Fibroblast of pulmonary artery (primary cell): ENCODE results near the gene IL2RA.

ENCODE experiments used
- DNase-seq: peaks from one replicate; pipeline ENCODE4 v3.0.0-alpha.2; 2010; ENCODE audit warnings: low read depth
- H3K4me3 ChIP-seq: replicated peaks from 2 replicates; pipeline ENCODE4 v1.5.1; 2011; ENCODE audit warnings: low read depth, mild to moderate bottlenecking, control low read depth, low read length, moderate library complexity
- CTCF ChIP-seq: IDR thresholded peaks from 2 replicates; pipeline ENCODE4 v1.5.1; 2011; ENCODE audit warnings: mild to moderate bottlenecking, control low read depth, low read length, inconsistent platforms; ENCODE audit errors: missing control alignments

Gene IL2RA

GRCh38 chr10:6102128-6102527 lies 40.0 kb upstream of the IL2RA start:
- no peak overlapping the region for H3K4me3 ChIP-seq
- no peak for TF ChIP-seq CTCF
- no peak for DNase-seq

- no peak for DNase-seq
- no peak overlapping the region for H3K4me3 ChIP-seq
- no peak for TF ChIP-seq CTCF
These were observed 39.0 kb upstream of the IL2RA start for GRCh38 chr10:6101181-6101580.

- H3K4me3 ChIP-seq = no peak overlapping the region
- no peak for TF ChIP-seq CTCF
- DNase-seq = no peak
These were observed 38.2 kb upstream of the IL2RA start for GRCh38 chr10:6100370-6100769.

- no peak overlapping the region for H3K4me3 ChIP-seq
- TF ChIP-seq CTCF = no peak
- no peak for DNase-seq
These were observed 36.0 kb upstream of the IL2RA start for GRCh38 chr10:6098156-6098555.

- no peak for DNase-seq
- no peak for TF ChIP-seq CTCF
- H3K4me3 ChIP-seq = no peak overlapping the region
These were observed 34.9 kb upstream of the IL2RA start for GRCh38 chr10:6097063-6097462.

- no peak overlapping the region for H3K4me3 ChIP-seq
- no peak for TF ChIP-seq CTCF
- DNase-seq = no peak
These were observed 33.8 kb upstream of the IL2RA start for GRCh38 chr10:6095810-6096570.

GRCh38 chr10:6092731-6093130 lies 30.6 kb upstream of the IL2RA start:
- TF ChIP-seq CTCF = no peak
- no peak for DNase-seq
- H3K4me3 ChIP-seq = no peak overlapping the region
